PC-9 (cell line): ENCODE measurements around the gene CACNA1I. TPM values are rescaled to one million over a fixed set of nuclear protein-coding genes. Genes with fewer than 3 reads are reported as not detected.
A peak's percentile ranks its signal among the peaks of the same experiment; 100 is the strongest.

ENCODE experiments used
- BruUV-seq: library from RNA; stranded (reverse); fragments of 400-500 nt; replicated peaks from 2 replicates; lab custom pipeline; 2021; lab: Mats Ljungman, UMichigan
- CTCF ChIA-PET: fragments of 300-600 bp; sonication (Branson Sonifier 250); formaldehyde crosslinking; loops from one replicate; lab custom pipeline; 2022; ENCODE audit warnings: antibody characterized with exemption; lab: Charles Lee
- POLR2A ChIA-PET: fragments of 300-600 bp; sonication (Branson Sonifier 250); formaldehyde crosslinking; loops from one replicate; lab custom pipeline; 2022; ENCODE audit warnings: antibody characterized with exemption; ENCODE audit not compliant: unreplicated experiment; lab: Charles Lee
- DNase-seq, 2 experiments: peaks; one replicate each; pipeline versions ENCODE4 v3.0.0 to v3.0.0-alpha.2; 2015 to 2022; ENCODE audit warnings: mixed read lengths in 1 of 2
- H2AFZ ChIP-seq: fragments of 200-600 bp; sonication (generic); 2 replicates; pipeline ENCODE4 v1.8.1; 2017; ENCODE audit warnings: antibody characterized with exemption
- H3F3A ChIP-seq: fragments of 200-600 bp; sonication (generic); 2 replicates; pipeline ENCODE4 v1.8.1; 2017; ENCODE audit warnings: antibody characterized with exemption, mild to moderate bottlenecking, low read depth; ENCODE audit not compliant: insufficient read depth
- H3K27ac ChIP-seq: fragments of 200-600 bp; sonication (generic); 2 replicates; pipeline ENCODE4 v1.6.1; 2016; ENCODE audit warnings: mixed run types
- H3K27me3 ChIP-seq: fragments of 200-600 bp; sonication (generic); 2 replicates; pipeline ENCODE4 v1.6.1; 2016; ENCODE audit warnings: low read depth, mixed run types; ENCODE audit not compliant: insufficient read depth
- H3K36me3 ChIP-seq: fragments of 200-600 bp; sonication (generic); 2 replicates; pipeline ENCODE4 v1.6.1; 2016; ENCODE audit warnings: low read depth, mixed run types
- H3K4me1 ChIP-seq: fragments of 200-600 bp; sonication (generic); replicated peaks from 2 replicates; pipeline ENCODE4 v1.6.1; 2016; ENCODE audit warnings: mixed run types; ENCODE audit not compliant: insufficient read depth
- H3K4me2 ChIP-seq: fragments of 200-600 bp; sonication (generic); 2 replicates; pipeline ENCODE4 v1.6.1; 2017; ENCODE audit warnings: mixed run types
- H3K4me3 ChIP-seq: fragments of 200-600 bp; sonication (generic); 2 replicates; pipeline ENCODE4 v1.6.1; 2016; ENCODE audit warnings: mixed run types
- H3K79me2 ChIP-seq: fragments of 200-600 bp; sonication (generic); 2 replicates; pipeline ENCODE4 v1.6.1; 2017; ENCODE audit warnings: low read depth, mixed run types
- H3K9me2 ChIP-seq: fragments of 200-600 bp; sonication (generic); 2 replicates; pipeline ENCODE4 v1.8.1; 2017; ENCODE audit warnings: mild to moderate bottlenecking; ENCODE audit not compliant: insufficient read depth
- H3K9me3 ChIP-seq: fragments of 200-600 bp; sonication (generic); 2 replicates; pipeline ENCODE4 v1.8.1; 2016; ENCODE audit warnings: low read depth; ENCODE audit not compliant: insufficient read depth
- H4K20me1 ChIP-seq: fragments of 200-600 bp; sonication (generic); 2 replicates; pipeline ENCODE4 v1.8.1; 2017; ENCODE audit not compliant: insufficient read depth
- EZH2 ChIP-seq: fragments of 200-600 bp; sonication (generic); IDR thresholded peaks from 2 replicates; pipeline ENCODE4 v1.8.0; 2017; ENCODE audit warnings: antibody characterized with exemption, low read depth
- intact Hi-C: fragments of 100-400 bp; cut with micrococcal nuclease; formaldehyde crosslinking; loops from one replicate; pipeline ENCODE4 v1.10.0; 2022; ENCODE audit not compliant: unreplicated experiment
- total RNA-seq: library from RNA; stranded (reverse); gene quantifications from 2 replicates; pipeline ENCODE4 v1.2.3, GENCODE V29; 2021
- TF ChIP-seq, protein P1 (sequence below): fragments of 200-600 bp; sonication (generic); conservative IDR thresholded peaks from 2 replicates; pipeline ENCODE4 v1.6.1; 2017; ENCODE audit warnings: mixed run types, antibody characterized with exemption, mild to moderate bottlenecking, moderate library complexity

The CACNA1I gene
- total RNA-seq, 1 experiment from 2014 or later: 2.8 TPM

- H3K36me3 ChIP-seq: no peaks in the 10 kb centered on the region
- no peaks in the 10 kb centered on the region for H3K9me3 ChIP-seq
- TF ChIP-seq EZH2: no peak
- TF ChIP-seq, protein P1, sequence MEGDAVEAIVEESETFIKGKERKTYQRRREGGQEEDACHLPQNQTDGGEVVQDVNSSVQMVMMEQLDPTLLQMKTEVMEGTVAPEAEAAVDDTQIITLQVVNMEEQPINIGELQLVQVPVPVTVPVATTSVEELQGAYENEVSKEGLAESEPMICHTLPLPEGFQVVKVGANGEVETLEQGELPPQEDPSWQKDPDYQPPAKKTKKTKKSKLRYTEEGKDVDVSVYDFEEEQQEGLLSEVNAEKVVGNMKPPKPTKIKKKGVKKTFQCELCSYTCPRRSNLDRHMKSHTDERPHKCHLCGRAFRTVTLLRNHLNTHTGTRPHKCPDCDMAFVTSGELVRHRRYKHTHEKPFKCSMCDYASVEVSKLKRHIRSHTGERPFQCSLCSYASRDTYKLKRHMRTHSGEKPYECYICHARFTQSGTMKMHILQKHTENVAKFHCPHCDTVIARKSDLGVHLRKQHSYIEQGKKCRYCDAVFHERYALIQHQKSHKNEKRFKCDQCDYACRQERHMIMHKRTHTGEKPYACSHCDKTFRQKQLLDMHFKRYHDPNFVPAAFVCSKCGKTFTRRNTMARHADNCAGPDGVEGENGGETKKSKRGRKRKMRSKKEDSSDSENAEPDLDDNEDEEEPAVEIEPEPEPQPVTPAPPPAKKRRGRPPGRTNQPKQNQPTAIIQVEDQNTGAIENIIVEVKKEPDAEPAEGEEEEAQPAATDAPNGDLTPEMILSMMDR: peak; percentile 59
- intact Hi-C loops: no loop called here
- H3K4me2 ChIP-seq: peak overlapping the region; percentile 50
- H3K79me2 ChIP-seq: no peaks in the 10 kb centered on the region
- CTCF ChIA-PET: no interaction called here
- H3K9me2 ChIP-seq: no peaks in the 10 kb centered on the region
- H3K27me3 ChIP-seq: 0 out of 2 replicates have a peak, but pooled peaks cover 10% of the 10 kb centered on the region
- H3K27ac ChIP-seq: no peak overlapping the region
- no TSS peak for BruUV-seq
- H3K4me3 ChIP-seq: no peak overlapping the region
- H4K20me1 ChIP-seq: no peaks in the 10 kb centered on the region
- POLR2A ChIA-PET: no interaction called here
- peaks cover 15% of the 10 kb centered on the region for H3K4me1 ChIP-seq
- peak; percentile 73 to 83 for DNase-seq
- H3F3A ChIP-seq: peaks cover 32% of the 10 kb centered on the region; the same call in 1 of the 2 replicates
- no peak overlapping the region for H2AFZ ChIP-seq
Observed at GRCh38 chr22:39598017-39598965, 27.7 kb downstream of the CACNA1I start.

DNA sequence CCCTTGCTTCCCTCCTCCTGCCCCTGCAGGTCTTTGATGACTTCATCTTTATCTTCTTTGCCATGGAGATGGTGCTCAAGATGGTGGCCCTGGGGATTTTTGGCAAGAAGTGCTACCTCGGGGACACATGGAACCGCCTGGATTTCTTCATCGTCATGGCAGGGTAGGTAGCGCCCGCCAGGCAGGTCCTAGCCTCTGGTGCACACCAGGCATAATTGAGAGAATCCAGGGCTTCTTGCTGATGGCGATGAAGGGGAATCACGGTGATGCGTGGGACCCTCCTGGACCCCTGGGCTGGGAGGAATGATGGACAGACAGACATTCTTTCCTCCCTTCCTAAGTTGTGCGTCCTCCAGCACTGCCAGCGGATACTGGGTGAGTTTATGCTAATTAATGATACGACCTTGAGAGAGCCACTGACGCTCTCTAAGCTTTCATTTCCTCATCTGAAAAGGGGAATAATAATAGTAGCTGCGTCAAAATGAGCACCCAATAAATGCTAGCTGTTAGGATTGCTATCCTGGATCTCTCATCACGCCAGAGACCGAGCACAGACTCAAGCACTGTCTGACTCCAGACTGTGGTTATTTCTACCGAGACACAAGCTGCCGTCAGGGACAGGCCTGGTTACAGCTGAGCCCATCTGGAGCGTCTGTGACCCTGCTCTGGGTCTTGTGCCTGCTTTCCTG is 30.1 kb downstream of the CACNA1I start:
- Histone ChIP-seq H3K9me3 (no peaks in the 10 kb centered on the region), H4K20me1 (no peaks in the 10 kb centered on the region), H3K27me3 (0 out of 2 replicates have a peak, but pooled peaks cover 10% of the 10 kb centered on the region), H3K9me2 (no peaks in the 10 kb centered on the region), H3K4me1 (peaks cover 10% of the 10 kb centered on the region; the same call in 1 of the 2 replicates), H3K36me3 (no peaks in the 10 kb centered on the region), H3K27ac (no peak overlapping the region), H3F3A (peaks cover 28% of the 10 kb centered on the region; the same call in 1 of the 2 replicates), H3K4me2 (no peak overlapping the region), H3K4me3 (no peak overlapping the region), H3K79me2 (no peaks in the 10 kb centered on the region), H2AFZ (no peak overlapping the region)
- no peak for DNase-seq
- TF ChIP-seq, protein P1: no peak
- no peak for TF ChIP-seq EZH2
- ChIA-PET POLR2A (no interaction called here), CTCF (no interaction called here)
- intact Hi-C loops: no loop called here
- BruUV-seq: no TSS peak

DNA sequence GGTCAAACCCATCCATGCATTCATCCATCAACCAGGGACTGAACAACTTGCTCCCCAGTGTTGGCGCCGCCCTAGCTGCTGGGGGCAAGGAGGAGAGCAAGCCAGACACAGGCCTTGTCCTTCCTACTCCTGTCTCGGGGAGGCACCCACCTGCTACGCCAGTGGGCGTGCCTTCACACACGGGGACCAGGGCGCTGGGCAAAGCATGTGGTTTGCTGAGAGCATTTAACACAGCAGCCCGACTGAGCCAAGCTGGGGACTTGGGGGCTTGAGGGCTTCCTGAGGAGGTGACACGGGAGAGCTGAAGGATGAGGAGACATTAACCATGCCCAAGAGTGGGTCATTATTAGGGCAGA is 30.6 kb downstream of the CACNA1I start:
- POLR2A ChIA-PET: no interaction called here
- CTCF ChIA-PET: no interaction called here
- no peak for TF ChIP-seq EZH2
- Histone ChIP-seq H3K79me2 (no peaks in the 10 kb centered on the region), H3K36me3 (no peaks in the 10 kb centered on the region), H3K27ac (no peak overlapping the region), H3F3A (peaks cover 30% of the 10 kb centered on the region; the same call in 1 of the 2 replicates), H3K27me3 (0 out of 2 replicates have a peak, but pooled peaks cover 10% of the 10 kb centered on the region), H3K4me3 (no peak overlapping the region), H3K9me3 (no peaks in the 10 kb centered on the region), H3K4me1 (peaks cover 14% of the 10 kb centered on the region), H2AFZ (no peak overlapping the region), H3K9me2 (no peaks in the 10 kb centered on the region), H3K4me2 (no peak overlapping the region), H4K20me1 (no peaks in the 10 kb centered on the region)
- no TSS peak for BruUV-seq
- intact Hi-C loops: no loop called here
- no peak for DNase-seq
